Transverse colon (tissue), 4 donors: ENCODE data around the gene OGFOD1.

Source experiments
- EP300 ChIP-seq: sonication (generic); formaldehyde crosslinking; IDR thresholded peaks from one replicate; pipeline ENCODE4 v1.6.1; 2017; ENCODE audit warnings: antibody characterized with exemption, low read depth
- POLR2A ChIP-seq: fragments of 450-650 bp; IDR thresholded peaks from one replicate; pipeline ENCODE4 v1.6.1; 2016; ENCODE audit warnings: antibody characterized with exemption, mild to moderate bottlenecking, moderate library complexity
- POLR2AphosphoS5 ChIP-seq, 3 donors: sonication (generic); formaldehyde crosslinking; IDR thresholded peaks; one replicate each; pipeline ENCODE4 v1.6.1; 2016; ENCODE audit warnings: antibody characterized with exemption in 3 of 3
- TF ChIP-seq, protein P1 (sequence below), 5 experiments: fragments of 200-600 bp in 3 of 5; fragments of 450-650 bp in 2 of 5; sonication (generic) in 3 of 5; IDR thresholded peaks; 1 replicate in 2 of 5; 2 replicates in 3 of 5; pipeline ENCODE4 v1.5.1; 2016 to 2017; ENCODE audit warnings: antibody characterized with exemption in 5 of 5, inconsistent platforms in 3 of 5, mild to moderate bottlenecking in 2 of 5, moderate library complexity in 1 of 5

DNA sequence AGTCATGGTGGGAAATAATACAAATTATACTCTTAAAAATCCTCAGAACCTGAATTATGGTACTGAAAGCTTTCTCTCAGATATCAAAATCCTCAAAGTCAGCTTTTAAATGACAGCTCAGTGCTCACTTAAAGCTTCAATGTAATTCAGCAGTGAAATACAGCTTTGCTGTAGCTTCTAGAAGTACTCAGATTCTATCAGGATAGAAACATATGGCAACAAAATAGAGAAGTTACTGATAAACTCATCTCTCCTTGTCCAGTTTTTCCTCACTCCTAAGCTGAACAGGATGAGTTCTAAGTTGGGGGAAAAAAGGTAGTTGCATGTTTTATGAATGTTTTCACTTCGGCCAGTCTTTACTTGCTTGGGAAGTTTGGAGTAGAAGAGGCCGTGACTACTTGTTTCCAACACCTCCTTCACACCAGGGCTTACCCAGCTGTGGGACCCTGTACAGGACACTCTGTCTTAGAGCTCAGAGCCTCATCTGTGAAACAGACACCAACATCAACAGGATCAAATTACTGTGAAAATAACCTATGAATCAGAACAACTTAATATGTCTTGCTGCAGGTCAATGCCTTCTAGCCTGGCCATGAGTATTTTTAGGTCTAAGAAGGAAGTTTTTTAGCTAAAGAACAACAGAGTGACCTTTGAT, 30.2 kb downstream of the OGFOD1 start:
- TF ChIP-seq, protein P1, sequence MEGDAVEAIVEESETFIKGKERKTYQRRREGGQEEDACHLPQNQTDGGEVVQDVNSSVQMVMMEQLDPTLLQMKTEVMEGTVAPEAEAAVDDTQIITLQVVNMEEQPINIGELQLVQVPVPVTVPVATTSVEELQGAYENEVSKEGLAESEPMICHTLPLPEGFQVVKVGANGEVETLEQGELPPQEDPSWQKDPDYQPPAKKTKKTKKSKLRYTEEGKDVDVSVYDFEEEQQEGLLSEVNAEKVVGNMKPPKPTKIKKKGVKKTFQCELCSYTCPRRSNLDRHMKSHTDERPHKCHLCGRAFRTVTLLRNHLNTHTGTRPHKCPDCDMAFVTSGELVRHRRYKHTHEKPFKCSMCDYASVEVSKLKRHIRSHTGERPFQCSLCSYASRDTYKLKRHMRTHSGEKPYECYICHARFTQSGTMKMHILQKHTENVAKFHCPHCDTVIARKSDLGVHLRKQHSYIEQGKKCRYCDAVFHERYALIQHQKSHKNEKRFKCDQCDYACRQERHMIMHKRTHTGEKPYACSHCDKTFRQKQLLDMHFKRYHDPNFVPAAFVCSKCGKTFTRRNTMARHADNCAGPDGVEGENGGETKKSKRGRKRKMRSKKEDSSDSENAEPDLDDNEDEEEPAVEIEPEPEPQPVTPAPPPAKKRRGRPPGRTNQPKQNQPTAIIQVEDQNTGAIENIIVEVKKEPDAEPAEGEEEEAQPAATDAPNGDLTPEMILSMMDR (IDR thresholded peaks at IDR 0.05), result no peak
- no peak for TF ChIP-seq POLR2A
- TF ChIP-seq POLR2AphosphoS5 (IDR thresholded peaks at IDR 0.05), result no peak
- TF ChIP-seq EP300, result no peak
